Measurements from ENCODE around the gene OXER1. TPM values are rescaled to one million over a fixed set of nuclear protein-coding genes. Genes with fewer than 3 reads are reported as not detected.
A peak's percentile ranks its signal among the peaks of the same experiment; 100 is the strongest.

The OXER1 gene
- total RNA-seq = 1 to 10 TPM; 4.5 to 5.6 TPM

GRCh38 chr2:42764096-42764495 is at the start of gene OXER1:
Gene OXER1, minus strand, starts transcription at chr2:42764135. Its CDS starts 73 bp downstream, at chr2:42764062.
- DNase-seq (ENCODE audit: low spot score) = no peak
- no peak for TF ChIP-seq POLR2A (IDR thresholded peaks at IDR 0.05)
- no peak for TF ChIP-seq POLR2AphosphoS5 (IDR thresholded peaks at IDR 0.05)
- no peak for TF ChIP-seq CTCF (IDR thresholded peaks at IDR 0.05)
- intact Hi-C loops (cut with DNase I) = no loop called here
- Histone ChIP-seq H3K27ac (no peak within 1 kb of the TSS), H3K9me3 (no peaks in the 10 kb centered on the region), H3K36me3 (no peaks in the 10 kb centered on the region), H3K27me3 (replicated peaks; ENCODE audit: insufficient read depth) (no peaks in the 10 kb centered on the region), H3K4me1 (replicated peaks) (no peaks in the 10 kb centered on the region), H3K4me3 (no peak within 1 kb of the TSS)
- WGBS = 71% methylated on average over 5 of the region's 5 CpGs

- no peaks in the 10 kb centered on the region for H3K27me3 ChIP-seq (replicated peaks; ENCODE audit: insufficient read depth)
- H3K4me3 ChIP-seq = no peak overlapping the region
- H3K27ac ChIP-seq = no peak overlapping the region
- no peaks in the 10 kb centered on the region for H3K9me3 ChIP-seq
- WGBS = 0% methylated on average over 1 of the region's 1 CpG
- intact Hi-C loops (cut with DNase I) = no loop called here
- H3K36me3 ChIP-seq = no peaks in the 10 kb centered on the region
- TF ChIP-seq CTCF (IDR thresholded peaks at IDR 0.05) = peak in 3 of 4 experiments; percentile 13 to 61 (median 46)
- TF ChIP-seq POLR2A (IDR thresholded peaks at IDR 0.05) = no peak
- no peak for TF ChIP-seq POLR2AphosphoS5 (IDR thresholded peaks at IDR 0.05)
- H3K4me1 ChIP-seq (replicated peaks) = no peaks in the 10 kb centered on the region
- no peak for DNase-seq (ENCODE audit: low spot score)
These were observed 49.1 kb upstream of the OXER1 start for GRCh38 chr2:42812899-42813479.

GRCh38 chr2:42810971-42811811 is 47.3 kb upstream of the OXER1 start:
- DNase-seq (ENCODE audit: low spot score) = peak; percentile 45
- H3K36me3 ChIP-seq = no peaks in the 10 kb centered on the region
- 3% methylated on average over 48 of the region's 51 CpGs for WGBS
- TF ChIP-seq POLR2A (IDR thresholded peaks at IDR 0.05) = peak; percentile 26
- no peak for TF ChIP-seq CTCF (IDR thresholded peaks at IDR 0.05)
- TF ChIP-seq POLR2AphosphoS5 (IDR thresholded peaks at IDR 0.05) = peak; percentile 30
- no peaks in the 10 kb centered on the region for H3K9me3 ChIP-seq
- intact Hi-C loops (cut with DNase I) = no loop called here
- no peaks in the 10 kb centered on the region for H3K27me3 ChIP-seq (replicated peaks; ENCODE audit: insufficient read depth)
- H3K4me1 ChIP-seq (replicated peaks) = no peaks in the 10 kb centered on the region
- H3K27ac ChIP-seq = peak overlapping the region; percentile 99 to 100
- H3K4me3 ChIP-seq = peak overlapping the region; percentile 68 to 73

GRCh38 chr2:42810121-42810970 is 46.4 kb upstream of the OXER1 start:
- intact Hi-C loops (cut with DNase I) = no loop called here
- H3K4me3 ChIP-seq = peak overlapping the region; percentile 68 to 73
- H3K27ac ChIP-seq = peak overlapping the region; percentile 99 to 100
- H3K27me3 ChIP-seq (replicated peaks; ENCODE audit: insufficient read depth) = no peaks in the 10 kb centered on the region
- no peaks in the 10 kb centered on the region for H3K9me3 ChIP-seq
- H3K36me3 ChIP-seq = no peaks in the 10 kb centered on the region
- TF ChIP-seq POLR2A (IDR thresholded peaks at IDR 0.05) = peak; percentile 70
- TF ChIP-seq CTCF (IDR thresholded peaks at IDR 0.05) = peak in 1 of 4 experiments; percentile 5
- TF ChIP-seq POLR2AphosphoS5 (IDR thresholded peaks at IDR 0.05) = peak; percentile 88
- 2% methylated on average over 47 of the region's 83 CpGs for WGBS
- DNase-seq (ENCODE audit: low spot score) = peak; percentile 95
- H3K4me1 ChIP-seq (replicated peaks) = no peaks in the 10 kb centered on the region

All from prostate gland (tissue), 2 donors.